ENCODE measurements around the gene GALNT1.

The GALNT1 gene

DNA sequence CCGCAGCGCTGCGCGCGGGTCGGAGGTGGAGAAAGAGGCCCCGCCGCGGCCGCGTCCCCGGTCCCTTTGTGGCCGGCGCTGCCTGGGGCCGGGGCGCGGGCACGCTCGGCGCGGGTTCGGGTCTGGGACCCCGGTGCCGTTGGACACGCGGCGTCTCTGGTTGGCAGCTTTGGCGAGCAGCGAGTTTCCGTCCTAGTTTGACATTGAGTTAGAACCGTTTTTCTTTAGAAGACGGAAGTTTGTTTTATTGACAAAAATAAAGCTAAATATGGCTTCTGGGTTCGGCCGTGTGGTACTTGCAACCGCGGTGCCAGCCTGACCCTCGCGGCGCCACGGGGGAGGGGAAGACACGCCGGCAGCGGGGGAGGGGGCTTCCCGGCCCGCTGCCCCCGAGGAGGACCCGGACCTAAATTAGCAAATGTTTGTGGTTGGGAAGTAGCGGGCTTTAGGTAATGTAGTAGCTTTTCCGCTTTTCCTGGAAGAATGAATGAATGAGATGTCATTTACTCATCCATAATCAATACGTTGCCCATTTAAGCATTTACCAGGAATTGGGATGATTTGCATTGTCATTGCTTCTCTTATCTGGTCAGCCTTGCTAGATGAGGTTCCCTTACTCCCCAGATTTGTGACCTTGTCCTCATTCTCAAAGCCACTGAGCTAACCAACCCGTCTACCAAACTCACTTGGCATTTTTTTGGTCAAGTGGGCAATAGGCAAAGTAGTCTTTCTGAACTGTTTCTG lies 530 bp downstream of the GALNT1 start:
- peak in 1 of 2 donors; percentile 3 for DNase-seq (ENCODE audit: low read depth in 1 of 2, low spot score in 1 of 2)

DNA sequence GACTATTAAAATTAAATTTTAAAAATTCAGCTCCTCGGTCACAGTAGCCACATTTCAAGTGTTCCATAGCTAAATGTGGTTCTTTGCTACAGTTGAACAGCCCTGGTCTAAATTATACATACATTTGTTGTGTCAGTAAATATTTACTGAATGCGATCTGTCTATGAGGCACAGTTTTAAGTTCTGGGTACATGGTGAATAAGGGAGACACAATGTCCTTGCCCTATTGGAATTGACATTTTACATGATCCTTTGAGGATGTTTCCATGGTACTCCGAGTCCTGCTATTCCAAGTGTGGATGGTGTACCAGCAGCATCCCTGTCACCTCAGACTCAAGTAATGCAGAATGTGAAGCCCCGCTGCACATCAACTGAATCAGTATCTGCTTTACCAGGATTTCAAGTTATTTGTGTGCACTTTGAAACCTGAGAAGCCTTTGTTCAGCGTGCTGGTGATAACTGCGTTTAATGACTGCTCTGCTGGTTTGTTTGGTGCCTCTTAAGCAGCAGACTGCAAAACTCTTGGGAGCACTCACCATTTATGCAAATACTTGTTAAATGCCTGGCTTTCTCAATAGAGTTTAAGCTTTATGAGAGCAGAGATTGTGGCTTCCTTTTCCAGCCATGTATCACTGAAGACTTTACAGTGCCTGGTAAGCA lies 1.5 kb downstream of the GALNT1 start:
- no peak for DNase-seq (ENCODE audit: low read depth in 1 of 2, low spot score in 1 of 2)

GRCh38 chr18:35584735-35585134 lies 3.2 kb downstream of the GALNT1 start:
- DNase-seq (ENCODE audit: low read depth in 1 of 2, low spot score in 1 of 2), result no peak

DNA sequence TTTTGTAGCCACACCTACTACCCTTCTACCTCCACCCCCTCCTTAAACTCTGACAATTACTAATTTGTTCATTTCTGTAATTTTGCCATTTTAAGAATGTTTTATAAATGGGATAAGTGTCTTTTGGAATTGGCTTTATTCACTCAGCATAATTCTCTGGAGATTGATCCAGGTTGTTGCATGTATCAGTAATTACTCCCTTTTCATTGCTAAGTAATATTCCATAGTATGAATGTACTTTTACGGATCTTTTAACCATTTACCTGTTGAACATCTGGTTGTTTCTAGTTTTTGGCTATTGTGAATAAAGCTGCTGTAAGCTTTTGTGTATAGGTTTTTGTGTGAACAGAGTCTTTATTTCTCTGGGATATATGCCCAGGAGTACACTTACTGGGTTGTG lies 4.1 kb downstream of the GALNT1 start:
- DNase-seq (ENCODE audit: low read depth in 1 of 2, low spot score in 1 of 2), result no peak

GRCh38 chr18:35588122-35588521 lies 6.6 kb downstream of the GALNT1 start:
- no peak for DNase-seq (ENCODE audit: low read depth in 1 of 2, low spot score in 1 of 2)

GRCh38 chr18:35588995-35589394 lies 7.5 kb downstream of the GALNT1 start:
- DNase-seq (ENCODE audit: low read depth in 1 of 2, low spot score in 1 of 2), result no peak

GRCh38 chr18:35589546-35589945 lies 8.0 kb downstream of the GALNT1 start:
- DNase-seq (ENCODE audit: low read depth in 1 of 2, low spot score in 1 of 2), result no peak

GRCh38 chr18:35590935-35591334 lies 9.4 kb downstream of the GALNT1 start:
- no peak for DNase-seq (ENCODE audit: low read depth in 1 of 2, low spot score in 1 of 2)

DNA sequence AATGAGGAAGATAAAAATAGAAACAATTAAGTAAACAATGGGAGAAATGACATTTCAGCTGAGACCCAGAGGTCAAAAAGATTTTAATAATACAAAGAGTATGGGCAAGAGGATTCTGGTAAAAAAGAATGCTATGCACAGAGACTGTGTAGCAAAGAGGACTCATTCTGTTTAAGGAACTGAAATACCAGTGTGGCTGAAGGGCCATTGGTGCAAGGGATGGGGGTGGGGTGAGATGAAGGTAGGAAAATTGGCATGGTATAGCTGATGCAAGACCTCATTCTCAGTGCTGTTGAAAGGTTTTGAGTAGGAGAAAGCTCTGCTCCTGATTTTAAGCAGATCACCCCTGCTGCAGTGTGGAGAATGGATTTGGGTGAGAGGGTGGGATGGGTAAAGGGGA lies 10.8 kb downstream of the GALNT1 start:
- DNase-seq (ENCODE audit: low read depth in 1 of 2, low spot score in 1 of 2), result no peak

DNA sequence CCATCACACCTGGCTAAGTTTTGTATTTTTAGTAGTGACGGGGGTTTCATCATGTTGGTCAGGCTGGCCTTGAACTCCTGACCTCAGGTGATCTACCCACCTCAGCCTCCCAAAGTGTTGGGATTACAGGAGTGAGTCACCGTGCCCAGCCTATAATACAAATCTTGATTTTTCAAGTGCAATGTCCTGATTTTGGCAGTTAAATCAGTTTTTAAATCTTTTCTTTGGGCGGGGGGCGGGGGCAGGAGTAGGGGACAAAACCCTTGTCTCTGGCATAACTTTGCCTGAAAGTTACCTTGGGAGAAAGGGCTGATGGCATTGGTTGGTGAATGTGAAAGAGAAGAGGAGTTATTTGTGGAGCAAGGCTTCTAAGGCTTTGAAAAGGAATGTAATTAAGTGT lies 12.3 kb downstream of the GALNT1 start:
- DNase-seq (ENCODE audit: low read depth in 1 of 2, low spot score in 1 of 2), result no peak

DNA sequence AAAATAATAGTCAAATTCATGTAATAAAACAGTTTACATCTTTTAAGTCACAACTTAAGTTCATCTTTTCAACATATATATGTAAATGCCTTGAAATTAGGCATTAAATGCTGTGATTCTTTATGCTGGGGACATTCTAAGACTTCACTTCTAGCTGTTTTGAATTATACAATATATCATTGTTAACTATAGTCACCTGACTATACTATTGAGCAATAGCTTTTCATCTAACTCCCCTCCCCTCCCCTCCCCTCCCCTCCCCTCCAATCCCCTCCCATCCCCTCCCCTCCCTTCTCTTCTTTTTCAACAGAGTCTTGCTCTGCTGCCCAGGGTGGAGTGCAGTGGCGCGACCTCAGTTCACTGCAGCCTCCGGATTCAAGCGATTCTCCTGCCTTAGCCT lies 16.2 kb downstream of the GALNT1 start:
- DNase-seq (ENCODE audit: low read depth in 1 of 2, low spot score in 1 of 2), result no peak

GRCh38 chr18:35602193-35602820 lies 20.8 kb downstream of the GALNT1 start:
- DNase-seq (ENCODE audit: low read depth in 1 of 2, low spot score in 1 of 2), result no peak

DNA sequence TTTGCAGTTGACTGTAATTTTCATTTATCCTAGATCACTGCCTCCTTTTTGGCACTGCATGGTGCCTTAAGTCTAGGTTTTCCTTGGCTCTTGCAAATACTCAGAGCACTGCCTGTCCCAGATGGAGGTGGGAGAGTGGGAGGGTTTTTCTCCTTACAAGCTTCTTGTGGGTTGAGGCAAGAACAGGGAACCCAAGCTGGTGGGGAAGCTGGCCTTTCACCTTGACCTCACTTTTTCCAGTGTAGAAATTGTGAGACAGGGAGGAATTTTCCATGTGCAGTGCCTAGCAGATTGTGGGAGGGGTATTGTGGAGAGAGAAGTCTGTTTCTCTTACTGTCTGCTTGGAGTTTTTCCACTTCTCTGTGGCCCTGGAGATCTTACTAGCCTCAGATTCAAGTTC lies 21.5 kb downstream of the GALNT1 start:
- no peak for DNase-seq (ENCODE audit: low read depth in 1 of 2, low spot score in 1 of 2)

DNA sequence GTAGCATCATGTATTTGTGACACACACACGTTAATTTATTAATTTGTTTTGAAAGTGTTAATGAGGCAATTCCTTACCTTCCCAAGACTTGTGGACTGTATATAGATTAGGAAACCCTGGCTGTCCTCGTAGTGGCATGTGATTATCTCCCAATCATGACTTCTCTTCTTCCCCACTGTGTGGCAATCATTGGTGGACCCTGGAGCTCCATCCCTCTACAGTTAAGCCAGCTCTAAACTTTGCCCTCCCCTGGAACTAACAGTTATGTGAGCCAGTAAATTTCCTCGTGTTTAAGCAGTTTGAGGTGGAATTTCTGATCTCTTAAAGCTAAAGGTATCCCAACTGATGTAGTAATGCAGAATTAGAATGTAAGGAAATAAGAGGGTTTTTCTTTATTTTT lies 22.0 kb downstream of the GALNT1 start:
- no peak for DNase-seq (ENCODE audit: low read depth in 1 of 2, low spot score in 1 of 2)

GRCh38 chr18:35604369-35604768 lies 22.8 kb downstream of the GALNT1 start:
- DNase-seq (ENCODE audit: low read depth in 1 of 2, low spot score in 1 of 2), result no peak

GRCh38 chr18:35605686-35606417 lies 24.3 kb downstream of the GALNT1 start:
- DNase-seq (ENCODE audit: low read depth in 1 of 2, low spot score in 1 of 2), result no peak

DNA sequence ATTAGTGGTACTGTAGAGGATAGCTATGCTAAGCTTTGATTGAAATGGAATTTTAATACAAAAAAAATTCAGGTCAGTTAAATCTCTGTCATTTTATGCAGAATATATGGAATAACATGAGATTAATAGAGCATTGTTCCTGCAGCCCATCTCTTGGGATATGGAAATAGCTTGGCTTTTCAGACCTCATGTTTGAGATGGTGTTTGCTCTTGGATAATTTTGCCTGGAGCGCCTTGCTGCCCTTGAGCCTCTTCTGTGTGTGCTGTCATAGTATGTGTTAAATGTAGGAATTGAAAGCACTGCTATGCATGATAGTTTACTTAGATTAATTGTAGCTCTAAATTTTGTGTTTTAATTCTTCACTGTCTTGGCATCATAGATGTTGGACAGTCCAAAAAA lies 27.7 kb downstream of the GALNT1 start:
- DNase-seq (ENCODE audit: low read depth in 1 of 2, low spot score in 1 of 2), result no peak

DNA sequence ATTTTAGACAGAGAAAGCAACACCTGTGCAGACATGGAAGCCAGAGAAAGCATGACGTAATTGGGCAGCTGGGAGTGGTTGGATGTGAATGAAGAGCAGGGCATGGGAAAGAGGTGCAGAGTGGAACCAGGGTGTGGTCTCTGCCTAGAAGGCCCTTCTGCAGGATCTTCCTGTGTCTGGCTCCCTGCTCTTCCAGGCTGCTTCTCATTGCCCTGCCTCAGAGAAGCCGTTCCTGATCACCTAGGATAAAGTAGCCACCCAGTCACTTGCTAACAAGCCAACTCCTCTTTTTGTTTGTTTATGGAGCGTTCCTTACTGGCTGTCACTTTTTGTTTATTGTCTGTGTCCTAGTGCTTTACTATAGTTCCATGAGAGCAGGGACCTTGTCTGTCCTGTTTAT lies 28.5 kb downstream of the GALNT1 start:
- DNase-seq (ENCODE audit: low read depth in 1 of 2, low spot score in 1 of 2), result no peak

DNA sequence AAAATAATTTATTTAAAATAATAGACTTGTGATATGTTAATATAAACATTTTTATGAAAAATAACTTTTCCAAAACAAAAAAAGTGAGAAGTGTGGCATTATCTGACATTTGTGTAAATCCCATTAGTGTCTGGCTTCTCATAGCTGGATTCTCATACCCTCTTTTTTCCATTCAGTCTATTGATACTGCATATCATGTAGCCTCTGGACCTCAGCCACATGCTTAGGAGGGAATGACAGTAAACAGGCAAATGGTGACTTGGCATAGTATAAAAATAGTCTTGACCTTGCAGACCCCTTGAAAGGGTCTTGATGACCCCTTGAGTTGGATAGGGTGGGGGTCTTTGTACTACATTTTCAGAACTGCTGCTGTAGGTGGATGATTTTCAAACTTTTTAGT lies 29.2 kb downstream of the GALNT1 start:
- no peak for DNase-seq (ENCODE audit: low read depth in 1 of 2, low spot score in 1 of 2)

DNA sequence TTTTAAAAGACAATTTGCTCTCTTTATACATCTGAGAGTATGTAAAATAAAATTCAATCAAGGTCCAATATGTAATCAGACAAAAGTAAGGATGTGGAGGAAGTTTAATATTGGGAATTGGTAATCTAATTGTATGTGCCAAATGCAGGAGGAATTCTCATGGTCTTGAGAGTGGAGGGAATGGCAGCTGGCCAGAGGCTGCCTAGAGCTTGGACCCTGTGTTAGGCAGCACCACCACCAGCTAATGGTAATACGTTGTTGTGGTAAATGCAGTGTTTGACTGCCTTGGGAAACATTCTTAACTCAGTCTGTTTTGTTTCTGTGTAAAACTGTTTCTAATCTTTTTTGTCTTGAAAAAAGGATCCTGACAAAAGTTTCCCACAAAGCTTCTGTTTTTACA lies 30.0 kb downstream of the GALNT1 start:
- DNase-seq (ENCODE audit: low read depth in 1 of 2, low spot score in 1 of 2), result no peak

DNA sequence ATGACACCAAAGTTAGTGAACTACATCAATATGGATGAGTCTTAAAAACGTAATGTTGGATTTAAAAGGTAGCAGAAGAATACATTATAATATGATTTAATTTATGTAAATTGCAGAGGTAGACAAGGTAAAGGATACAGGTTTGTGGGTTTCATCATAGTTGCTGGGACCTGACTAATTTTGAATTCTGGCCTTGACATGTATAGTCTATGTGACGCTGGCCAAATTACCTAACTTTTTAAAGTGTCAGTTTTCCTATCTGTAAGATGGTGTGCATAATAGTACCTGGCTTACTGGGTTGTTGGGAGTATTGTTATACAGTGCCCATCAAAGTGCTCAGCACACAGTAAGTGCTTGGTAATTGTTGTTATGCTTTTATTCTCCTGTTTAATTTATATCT lies 34.5 kb downstream of the GALNT1 start:
- no peak for DNase-seq (ENCODE audit: low read depth in 1 of 2, low spot score in 1 of 2)
